Activated naive CD4-positive, alpha-beta T cell treated with anti-CD3 and anti-CD28 coated beads, Interleukin-2, amount 50 U/mL, for 24 hours (primary cell): ENCODE measurements around the gene OSGIN1.
"Not testable (repeated sequence)": the region's sequence is repeated elsewhere in the genome, so short reads cannot be mapped to it uniquely, and the experiment has no call there.

Experiments used
- H3K27ac Mint-ChIP-seq: one replicate; pipeline ENCODE4 v1.8.0; 2021; ENCODE audit warnings: mild to moderate bottlenecking, mixed read lengths
- H3K27me3 Mint-ChIP-seq: one replicate; pipeline ENCODE4 v1.8.0; 2021; ENCODE audit warnings: mixed read lengths
- H3K36me3 Mint-ChIP-seq: one replicate; pipeline ENCODE4 v1.8.0; 2021; ENCODE audit warnings: mixed read lengths
- H3K4me1 Mint-ChIP-seq: one replicate; pipeline ENCODE4 v1.8.0; 2021; ENCODE audit warnings: mixed read lengths
- H3K4me3 Mint-ChIP-seq: one replicate; pipeline ENCODE4 v1.8.0; 2021; ENCODE audit warnings: mild to moderate bottlenecking, mixed read lengths
- H3K9me3 Mint-ChIP-seq: one replicate; pipeline ENCODE4 v1.8.0; 2021; ENCODE audit warnings: mixed read lengths

The OSGIN1 gene

GRCh38 chr16:83933885-83934683 lies 19.0 kb upstream of the OSGIN1 start:
- peaks cover 1% of the 10 kb centered on the region for H3K36me3 Mint-ChIP-seq
- no peak overlapping the region for H3K27ac Mint-ChIP-seq
- H3K9me3 Mint-ChIP-seq: no peaks in the 10 kb centered on the region
- H3K27me3 Mint-ChIP-seq: no peaks in the 10 kb centered on the region
- no peaks in the 10 kb centered on the region for H3K4me1 Mint-ChIP-seq
- H3K4me3 Mint-ChIP-seq: no peak overlapping the region

- Mint-ChIP-seq H3K4me1 (peaks cover 5% of the 10 kb centered on the region), H3K9me3 (no peaks in the 10 kb centered on the region), H3K27ac (no peak overlapping the region), H3K4me3 (no peak overlapping the region), H3K36me3 (peaks cover 1% of the 10 kb centered on the region), H3K27me3 (no peaks in the 10 kb centered on the region)
Measured at GRCh38 chr16:83934684-83934977, 18.4 kb upstream of the OSGIN1 start.

- H3K4me3 Mint-ChIP-seq: no peak overlapping the region
- H3K27ac Mint-ChIP-seq: no peak overlapping the region
- peaks cover 1% of the 10 kb centered on the region for H3K36me3 Mint-ChIP-seq
- no peaks in the 10 kb centered on the region for H3K9me3 Mint-ChIP-seq
- H3K4me1 Mint-ChIP-seq: peaks cover 5% of the 10 kb centered on the region
- no peaks in the 10 kb centered on the region for H3K27me3 Mint-ChIP-seq
Measured at GRCh38 chr16:83935005-83935857, 17.8 kb upstream of the OSGIN1 start.

- Mint-ChIP-seq H3K27me3 (no peaks in the 10 kb centered on the region), H3K27ac (no peak overlapping the region), H3K4me3 (no peak overlapping the region), H3K36me3 (peaks cover 1% of the 10 kb centered on the region), H3K4me1 (peaks cover 5% of the 10 kb centered on the region), H3K9me3 (no peaks in the 10 kb centered on the region)
Measured at GRCh38 chr16:83935858-83936255, 17.2 kb upstream of the OSGIN1 start.

GRCh38 chr16:83936581-83937165 lies 16.4 kb upstream of the OSGIN1 start:
- Mint-ChIP-seq H3K9me3 (no peaks in the 10 kb centered on the region), H3K27ac (no peak overlapping the region), H3K27me3 (no peaks in the 10 kb centered on the region), H3K4me3 (no peak overlapping the region), H3K36me3 (peaks cover 1% of the 10 kb centered on the region), H3K4me1 (peaks cover 5% of the 10 kb centered on the region)

GRCh38 chr16:83937267-83937666 lies 15.8 kb upstream of the OSGIN1 start:
- Mint-ChIP-seq H3K27me3 (no peaks in the 10 kb centered on the region), H3K27ac (no peak overlapping the region), H3K36me3 (peaks cover 1% of the 10 kb centered on the region), H3K9me3 (no peaks in the 10 kb centered on the region), H3K4me1 (peaks cover 5% of the 10 kb centered on the region), H3K4me3 (no peak overlapping the region)

- Mint-ChIP-seq H3K9me3 (no peaks in the 10 kb centered on the region), H3K4me1 (peaks cover 5% of the 10 kb centered on the region), H3K27ac (no peak overlapping the region), H3K27me3 (no peaks in the 10 kb centered on the region), H3K4me3 (no peak overlapping the region), H3K36me3 (peaks cover 1% of the 10 kb centered on the region)
Measured at GRCh38 chr16:83937922-83938885, 14.8 kb upstream of the OSGIN1 start.

GRCh38 chr16:83939266-83939855 lies 13.7 kb upstream of the OSGIN1 start:
- Mint-ChIP-seq H3K4me3 (no peak overlapping the region), H3K9me3 (no peaks in the 10 kb centered on the region), H3K27ac (no peak overlapping the region), H3K4me1 (peaks cover 5% of the 10 kb centered on the region), H3K27me3 (no peaks in the 10 kb centered on the region), H3K36me3 (peaks cover 1% of the 10 kb centered on the region)

GRCh38 chr16:83940119-83940518 lies 12.9 kb upstream of the OSGIN1 start:
- peaks cover 5% of the 10 kb centered on the region for H3K4me1 Mint-ChIP-seq
- no peak overlapping the region for H3K4me3 Mint-ChIP-seq
- no peaks in the 10 kb centered on the region for H3K9me3 Mint-ChIP-seq
- H3K27ac Mint-ChIP-seq: no peak overlapping the region
- no peaks in the 10 kb centered on the region for H3K36me3 Mint-ChIP-seq
- no peaks in the 10 kb centered on the region for H3K27me3 Mint-ChIP-seq

- H3K27ac Mint-ChIP-seq: no peak overlapping the region
- no peaks in the 10 kb centered on the region for H3K27me3 Mint-ChIP-seq
- peaks cover 5% of the 10 kb centered on the region for H3K4me1 Mint-ChIP-seq
- H3K9me3 Mint-ChIP-seq: no peaks in the 10 kb centered on the region
- H3K36me3 Mint-ChIP-seq: no peaks in the 10 kb centered on the region
- H3K4me3 Mint-ChIP-seq: no peak overlapping the region
Measured at GRCh38 chr16:83940630-83941378, 12.2 kb upstream of the OSGIN1 start.

- not testable (repeated sequence) for H3K4me3 Mint-ChIP-seq, H3K27me3 Mint-ChIP-seq, H3K36me3 Mint-ChIP-seq, H3K9me3 Mint-ChIP-seq, H3K4me1 Mint-ChIP-seq, H3K27ac Mint-ChIP-seq
Measured at GRCh38 chr16:83941546-83941945, 11.5 kb upstream of the OSGIN1 start.

GRCh38 chr16:83942074-83942473 lies 11.0 kb upstream of the OSGIN1 start:
- Mint-ChIP-seq H3K4me3 (no peak overlapping the region), H3K36me3 (no peaks in the 10 kb centered on the region), H3K27ac (no peak overlapping the region), H3K9me3 (no peaks in the 10 kb centered on the region), H3K4me1 (peaks cover 5% of the 10 kb centered on the region), H3K27me3 (no peaks in the 10 kb centered on the region)

GRCh38 chr16:83942815-83943515 lies 10.1 kb upstream of the OSGIN1 start:
- H3K27me3 Mint-ChIP-seq: no peaks in the 10 kb centered on the region
- H3K9me3 Mint-ChIP-seq: no peaks in the 10 kb centered on the region
- H3K27ac Mint-ChIP-seq: no peak overlapping the region
- H3K4me1 Mint-ChIP-seq: peaks cover 5% of the 10 kb centered on the region
- no peaks in the 10 kb centered on the region for H3K36me3 Mint-ChIP-seq
- no peak overlapping the region for H3K4me3 Mint-ChIP-seq

- Mint-ChIP-seq H3K4me3 (no peak overlapping the region), H3K27ac (no peak overlapping the region), H3K9me3 (no peaks in the 10 kb centered on the region), H3K4me1 (peaks cover 5% of the 10 kb centered on the region), H3K27me3 (no peaks in the 10 kb centered on the region), H3K36me3 (no peaks in the 10 kb centered on the region)
Measured at GRCh38 chr16:83943516-83944050, 9.5 kb upstream of the OSGIN1 start.
